Endothelial cell of umbilical vein (primary cell): ENCODE measurements around the gene CRTAP.

Experiments used
- CTCF ChIP-seq, 2 donors: IDR thresholded peaks; 1 replicate in 1 of 2; 2 replicates in 1 of 2; pipeline ENCODE4 v1.5.1; 2011; ENCODE audit warnings: low read length in 2 of 2, mild to moderate bottlenecking in 2 of 2, moderate library complexity in 2 of 2, control low read depth in 1 of 2, inconsistent platforms in 1 of 2, low read depth in 1 of 2; ENCODE audit not compliant: insufficient read depth in 1 of 2; ENCODE audit errors: extremely low read depth in 1 of 2
- EZH2 ChIP-seq: IDR thresholded peaks from 2 replicates; pipeline ENCODE4 v1.6.1; 2012; ENCODE audit warnings: borderline replicate concordance, low read depth, mild to moderate bottlenecking, moderate library complexity, low read length, inconsistent platforms; ENCODE audit not compliant: severe bottlenecking
- GATA2 ChIP-seq: IDR thresholded peaks from 2 replicates; pipeline ENCODE4 v1.7.0; 2011; ENCODE audit warnings: low read depth, mild to moderate bottlenecking, moderate library complexity, mixed read lengths, low read length; ENCODE audit not compliant: insufficient read length, insufficient read depth
- MYC ChIP-seq: IDR thresholded peaks from one replicate; pipeline ENCODE4 v1.6.1; 2011; ENCODE audit warnings: mild to moderate bottlenecking, low read depth, low read length
- POLR2A ChIP-seq: IDR thresholded peaks from 2 replicates; pipeline ENCODE4 v1.6.1; 2012; ENCODE audit warnings: low read depth, mild to moderate bottlenecking, control low read depth, low read length
- POLR2AphosphoS5 ChIP-seq: IDR thresholded peaks from 2 replicates; pipeline ENCODE4 v1.6.1; 2012; ENCODE audit warnings: low read depth, mild to moderate bottlenecking, control low read depth, low read length, moderate library complexity; ENCODE audit not compliant: insufficient read depth
- TF ChIP-seq, protein P1 (sequence below): IDR thresholded peaks from 2 replicates; pipeline ENCODE4 v1.6.1; 2011; ENCODE audit not compliant: insufficient read depth, insufficient read length

DNA sequence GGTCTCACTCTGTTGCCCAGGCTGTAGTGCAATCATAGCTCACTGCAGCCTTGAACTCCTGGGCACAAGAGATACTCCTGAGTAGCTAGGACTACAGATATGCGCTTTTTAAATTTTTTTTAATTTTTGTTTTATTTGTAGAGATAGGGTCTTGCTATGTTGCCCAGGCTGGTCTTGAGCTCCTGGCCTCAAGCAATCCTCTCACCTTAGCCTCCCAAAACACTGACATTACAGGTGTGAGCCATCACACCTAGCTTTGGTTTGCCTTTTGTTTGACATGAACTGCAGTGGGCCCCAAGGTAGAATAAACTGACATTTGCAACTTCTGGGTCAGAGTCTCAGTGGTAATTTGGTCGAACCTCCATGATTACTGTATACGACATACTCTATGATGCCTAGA is 9.0 kb upstream of the CRTAP start:
- TF ChIP-seq EZH2, result no peak
- no peak for TF ChIP-seq POLR2A
- no peak for TF ChIP-seq CTCF (IDR thresholded peaks at IDR 0.05; ENCODE audit: extremely low read depth in 1 of 2, insufficient read depth in 1 of 2, low read depth in 1 of 2, low read length in 2 of 2)
- no peak for TF ChIP-seq POLR2AphosphoS5
- TF ChIP-seq MYC, result no peak
- TF ChIP-seq, protein P1, sequence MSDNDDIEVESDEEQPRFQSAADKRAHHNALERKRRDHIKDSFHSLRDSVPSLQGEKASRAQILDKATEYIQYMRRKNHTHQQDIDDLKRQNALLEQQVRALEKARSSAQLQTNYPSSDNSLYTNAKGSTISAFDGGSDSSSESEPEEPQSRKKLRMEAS, result no peak
- no peak for TF ChIP-seq GATA2
